Measurements from ENCODE around the gene PRPSAP2.
"Not testable (repeated sequence)": the region's sequence is repeated elsewhere in the genome, so short reads cannot be mapped to it uniquely, and the experiment has no call there.

The PRPSAP2 gene

GRCh38 chr17:18857864-18858566 lies at the start of gene PRPSAP2:
Gene PRPSAP2 (plus strand): TSS chr17:18858131. CDS start chr17:18865834, 7,703 bp downstream.
- DNase-seq: peak; percentile 96 to 97

- not testable (repeated sequence) for DNase-seq
These were observed 42.0 kb upstream of the PRPSAP2 start for GRCh38 chr17:18815924-18816323.

GRCh38 chr17:18816489-18817371 lies 41.2 kb upstream of the PRPSAP2 start:
- DNase-seq: peak; percentile 48 to 78

- not testable (repeated sequence) for DNase-seq
These were observed 36.5 kb upstream of the PRPSAP2 start for GRCh38 chr17:18821430-18821829.

- DNase-seq: not testable (repeated sequence)
These were observed 30.3 kb upstream of the PRPSAP2 start for GRCh38 chr17:18827613-18828012.

GRCh38 chr17:18848501-18848900 lies 9.4 kb upstream of the PRPSAP2 start:
- no peak for DNase-seq

- no peak for DNase-seq
These were observed 7.3 kb upstream of the PRPSAP2 start for GRCh38 chr17:18850679-18851078.

- no peak for DNase-seq
These were observed 6.7 kb upstream of the PRPSAP2 start for GRCh38 chr17:18851201-18851600.

- no peak for DNase-seq
These were observed 3.0 kb upstream of the PRPSAP2 start for GRCh38 chr17:18854956-18855355.

- peak; percentile 86 to 91 for DNase-seq
These were observed 1.9 kb upstream of the PRPSAP2 start for GRCh38 chr17:18855831-18856569.

GRCh38 chr17:18856570-18856915 lies 1.4 kb upstream of the PRPSAP2 start:
- DNase-seq: no peak

- DNase-seq: no peak
These were observed 775 bp downstream of the PRPSAP2 start for GRCh38 chr17:18858567-18859245.

- no peak for DNase-seq
These were observed 1.3 kb downstream of the PRPSAP2 start for GRCh38 chr17:18859256-18859655.

GRCh38 chr17:18860161-18860972 lies 2.4 kb downstream of the PRPSAP2 start:
- no peak for DNase-seq

- DNase-seq: no peak
These were observed 4.1 kb downstream of the PRPSAP2 start for GRCh38 chr17:18862011-18862410.

GRCh38 chr17:18864996-18865395 lies 7.1 kb downstream of the PRPSAP2 start:
- DNase-seq: not testable (repeated sequence)

GRCh38 chr17:18866866-18867813 lies 9.2 kb downstream of the PRPSAP2 start:
- DNase-seq: no peak

GRCh38 chr17:18877104-18877645 lies 19.2 kb downstream of the PRPSAP2 start:
- DNase-seq: no peak

GRCh38 chr17:18888766-18889290 lies 30.9 kb downstream of the PRPSAP2 start:
- DNase-seq: no peak

GRCh38 chr17:18889658-18890057 lies 31.7 kb downstream of the PRPSAP2 start:
- DNase-seq: no peak

Data from CD4-positive, alpha-beta T cell treated with Interferon alpha-2 for 1 hour (primary cell).